IMR-90 (cell line): Measurements from ENCODE around the gene PROCR. TPM values are rescaled to one million over a fixed set of nuclear protein-coding genes. Genes with fewer than 3 reads are reported as not detected.
A peak's percentile ranks its signal among the peaks of the same experiment; 100 is the strongest.

Source experiments
- ATAC-seq: fragments of 200-7000 bp; cut with Tn5 transposase; 2 replicates; pipeline ENCODE4 v1.9.1; 2020; ENCODE audit warnings: low read depth, mild to moderate bottlenecking, moderate library complexity
- BruUV-seq: library from RNA; stranded (reverse); fragments of 400-500 nt; replicated peaks from 2 replicates; lab custom pipeline; 2021; lab: Mats Ljungman, UMichigan
- CTCF ChIA-PET: fragments of 300-600 bp; formaldehyde crosslinking; extraction: SDS; loops from one replicate; lab custom pipeline; 2021; ENCODE audit warnings: antibody characterized with exemption; lab: Yijun Ruan, JAX
- POLR2A ChIA-PET: fragments of 300-600 bp; sonication (Branson Sonifier 250); formaldehyde crosslinking; loops from one replicate; lab custom pipeline; 2022; ENCODE audit warnings: antibody characterized with exemption; ENCODE audit not compliant: unreplicated experiment; lab: Charles Lee
- DNase-seq: peaks from one replicate; pipeline ENCODE4 v3.0.0; 2013
- H2AFZ ChIP-seq: replicated peaks from 2 replicates; pipeline ENCODE3; 2013; ENCODE audit warnings: low read length, mild to moderate bottlenecking; ENCODE audit not compliant: poor library complexity
- H2AK5ac ChIP-seq: 2 replicates; pipeline ENCODE4 v1.6.1; 2013; ENCODE audit warnings: low read depth, low read length, inconsistent platforms
- H2AK9ac ChIP-seq: replicated peaks from 2 replicates; pipeline ENCODE3; 2013; ENCODE audit warnings: mild to moderate bottlenecking, low read depth, low read length, moderate library complexity; ENCODE audit not compliant: poor library complexity
- H2BK120ac ChIP-seq: 2 replicates; pipeline ENCODE4 v1.6.1; 2013; ENCODE audit warnings: low read depth, low read length, inconsistent platforms
- H2BK15ac ChIP-seq: 3 replicates; pipeline ENCODE4 v1.6.1; 2013; ENCODE audit warnings: low read depth, low read length, inconsistent platforms
- H2BK20ac ChIP-seq: 2 replicates; pipeline ENCODE4 v1.6.1; 2013; ENCODE audit warnings: low read depth, mild to moderate bottlenecking, inconsistent platforms, low read length, moderate library complexity
- H2BK5ac ChIP-seq: 2 replicates; pipeline ENCODE4 v1.6.1; 2013; ENCODE audit warnings: mild to moderate bottlenecking, low read depth, low read length, inconsistent platforms; ENCODE audit not compliant: poor library complexity, severe bottlenecking
- H3K14ac ChIP-seq: replicated peaks from 2 replicates; pipeline ENCODE4 v1.6.1; 2013; ENCODE audit warnings: low read depth, low read length, inconsistent platforms
- H3K18ac ChIP-seq: 2 replicates; pipeline ENCODE4 v1.6.1; 2013; ENCODE audit warnings: low read depth, low read length, control low read depth
- H3K23ac ChIP-seq: 2 replicates; pipeline ENCODE4 v1.6.1; 2013; ENCODE audit warnings: low read depth, low read length, inconsistent platforms
- H3K27ac ChIP-seq: 2 replicates; pipeline ENCODE4 v1.5.1; 2013; ENCODE audit warnings: mild to moderate bottlenecking, control low read depth, low read length; ENCODE audit not compliant: insufficient read depth
- H3K27me3 ChIP-seq: 2 replicates; pipeline ENCODE4 v1.6.1; 2013; ENCODE audit warnings: low read length; ENCODE audit not compliant: control insufficient read depth, insufficient read depth
- H3K36me3 ChIP-seq: 2 replicates; pipeline ENCODE4 v1.6.1; 2013; ENCODE audit warnings: low read length, mixed read lengths; ENCODE audit not compliant: control insufficient read depth, insufficient read depth
- H3K4ac ChIP-seq: 2 replicates; pipeline ENCODE4 v1.6.1; 2013; ENCODE audit warnings: low read depth, low read length, inconsistent platforms
- H3K4me1 ChIP-seq: 2 replicates; pipeline ENCODE4 v1.6.1; 2013; ENCODE audit warnings: low read length, mixed read lengths; ENCODE audit not compliant: control insufficient read depth, insufficient read depth
- H3K4me2 ChIP-seq: 2 replicates; pipeline ENCODE4 v1.6.1; 2013; ENCODE audit warnings: low read depth, mild to moderate bottlenecking, control low read depth, low read length, moderate library complexity
- H3K4me3 ChIP-seq: 2 replicates; pipeline ENCODE4 v1.5.1; 2013; ENCODE audit warnings: low read depth, mild to moderate bottlenecking, control low read depth, low read length, moderate library complexity; ENCODE audit not compliant: insufficient read depth
- H3K56ac ChIP-seq: 2 replicates; pipeline ENCODE4 v1.6.1; 2013; ENCODE audit warnings: low read length, inconsistent platforms; ENCODE audit not compliant: insufficient read depth; ENCODE audit errors: extremely low read depth
- H3K79me1 ChIP-seq, 2 experiments: 2 replicates each; pipeline ENCODE4 v1.6.1; 2013; ENCODE audit warnings: low read length in 2 of 2, inconsistent platforms in 1 of 2, low read depth in 1 of 2
- H3K9ac ChIP-seq: 2 replicates; pipeline ENCODE4 v1.6.1; 2013; ENCODE audit warnings: low read depth, low read length, control low read depth
- H3K9me1 ChIP-seq: 2 replicates; pipeline ENCODE4 v1.6.1; 2013; ENCODE audit warnings: low read length, inconsistent platforms; ENCODE audit not compliant: insufficient read depth
- H3K9me3 ChIP-seq: 2 replicates; pipeline ENCODE4 v1.6.1; 2013; ENCODE audit warnings: low read length; ENCODE audit not compliant: control insufficient read depth, insufficient read depth
- H4K20me1 ChIP-seq: 2 replicates; pipeline ENCODE4 v1.6.1; 2013; ENCODE audit warnings: low read length, inconsistent platforms; ENCODE audit not compliant: insufficient read depth
- H4K5ac ChIP-seq: 2 replicates; pipeline ENCODE4 v1.6.1; 2013; ENCODE audit warnings: mild to moderate bottlenecking, low read depth, low read length, control low read depth
- H4K8ac ChIP-seq, 2 experiments: 2 replicates each; pipeline ENCODE4 v1.6.1; 2013; ENCODE audit warnings: low read depth in 2 of 2, low read length in 2 of 2, control low read depth in 1 of 2, inconsistent platforms in 1 of 2
- H4K91ac ChIP-seq: 2 replicates; pipeline ENCODE4 v1.6.1; 2013; ENCODE audit warnings: low read depth, low read length, inconsistent platforms; ENCODE audit not compliant: insufficient read depth
- CEBPB ChIP-seq: IDR thresholded peaks from 2 replicates; pipeline ENCODE4 v1.6.1; 2012; ENCODE audit warnings: low read depth, low read length, improper control_type of control experiment
- RFX5 ChIP-seq: IDR thresholded peaks from 2 replicates; pipeline ENCODE4 v1.8.0; 2012; ENCODE audit warnings: low read depth, mild to moderate bottlenecking, low read length, moderate library complexity
- WGBS, 2 experiments: methylation state at CpG; one replicate each; pipeline versions ENCODE4 v1.1.5 to v1.1.7; 2013; ENCODE audit warnings: missing lambda C conversion rate in 2 of 2; ENCODE audit not compliant: insufficient read length in 1 of 2; ENCODE audit errors: extremely low coverage in 2 of 2; 5-methylcytosine and 5-hydroxymethylcytosine counted together
- dilution Hi-C: fragments of 300-500 bp; cut with HindIII; formaldehyde crosslinking; loops from one replicate; pipeline ENCODE4 v1.14.3; 2018; ENCODE audit warnings: low sequenced_read_pairs; ENCODE audit not compliant: unreplicated experiment
- in situ Hi-C: fragments of 300-500 bp; cut with MboI; formaldehyde crosslinking; loops from 3 replicates; pipeline ENCODE4 v1.14.3; 2019; ENCODE audit warnings: low sequenced_read_pairs, inconsistent platforms, mixed read lengths
- intact Hi-C: fragments of 100-400 bp; cut with micrococcal nuclease; formaldehyde crosslinking; loops from 2 replicates; pipeline ENCODE4 v1.10.0; 2022
- polyA plus RNA-seq, 3 experiments: library from polyadenylated mRNA; depleted of rRNA; stranded (reverse); fragments of >200 nt; gene quantifications; 2 replicates each; pipeline ENCODE4 v1.2.3, GENCODE V29; 2012; ENCODE audit warnings: low replicate concordance in 1 of 3
- total RNA-seq: library from RNA; depleted of rRNA; stranded (reverse); fragments of >200 nt; gene quantifications from 2 replicates; pipeline ENCODE4 v1.2.3, GENCODE V29; 2012

PROCR gene
- total and polyA plus RNA-seq, 2 of the 4 experiments (the other 2 are of a cell fraction) = 36.4 to 41.9 TPM

DNA sequence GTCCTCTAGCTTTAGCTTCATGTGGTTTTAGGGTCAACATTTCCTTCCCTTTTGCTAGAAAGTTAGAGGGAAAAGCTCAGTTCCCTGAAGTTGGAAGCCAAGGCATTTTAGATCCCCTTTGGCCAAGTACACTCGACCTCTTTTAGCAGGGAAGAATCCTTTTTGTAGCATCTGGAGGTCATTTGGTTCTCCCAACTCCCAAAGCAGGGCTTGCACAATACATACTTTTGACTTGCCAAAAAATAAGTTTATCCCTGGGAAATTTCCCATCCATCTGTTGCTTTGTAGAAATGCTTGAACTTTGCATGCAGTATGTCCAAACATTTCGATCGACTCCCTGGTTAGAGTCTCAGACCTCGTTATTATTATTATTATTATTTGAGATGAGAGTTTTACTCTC, 20.1 kb upstream of the PROCR start:
- peak overlapping the region; percentile 79; the same call in 1 of the 2 replicates for H3K27ac ChIP-seq
- H3K56ac ChIP-seq = no peak overlapping the region
- no peak overlapping the region for H3K4me3 ChIP-seq
- CTCF ChIA-PET = no interaction called here
- H2AK9ac ChIP-seq = no peak overlapping the region
- in situ Hi-C loops = no loop called here
- no TSS peak for BruUV-seq
- H3K4ac ChIP-seq = no peak overlapping the region
- H4K91ac ChIP-seq = no peak overlapping the region
- no peak overlapping the region for H3K14ac ChIP-seq
- H3K9ac ChIP-seq = no peak overlapping the region
- no peak overlapping the region for H2AFZ ChIP-seq
- H3K4me2 ChIP-seq = peak overlapping the region; percentile 63; the same call in 1 of the 2 replicates
- no peak overlapping the region for H2BK5ac ChIP-seq
- H2BK120ac ChIP-seq = no peak overlapping the region
- H3K9me3 ChIP-seq = no peaks in the 10 kb centered on the region
- no peak overlapping the region for H3K23ac ChIP-seq
- peak overlapping the region; percentile 34; the same call in 1 of the 2 replicates for H3K18ac ChIP-seq
- dilution Hi-C loops = no loop called here
- H2BK15ac ChIP-seq = no peak overlapping the region
- no peak overlapping the region for H4K5ac ChIP-seq
- H2BK20ac ChIP-seq = no peak overlapping the region
- no peak overlapping the region for H2AK5ac ChIP-seq
- ATAC-seq (no peak), DNase-seq (peak; percentile 41)
- no peaks in the 10 kb centered on the region for H3K9me1 ChIP-seq
- H3K79me1 ChIP-seq = peaks cover 0 to 3% of the 10 kb centered on the region in 2 experiments; a peak in 3 of 4 replicates
- WGBS, 2 experiments = no CpG with 5 or more reads among the region's 4 CpGs
- H4K8ac ChIP-seq = no peak overlapping the region
- POLR2A ChIA-PET = no interaction called here
- no peaks in the 10 kb centered on the region for H3K27me3 ChIP-seq
- H3K4me1 ChIP-seq = peaks cover 2% of the 10 kb centered on the region; the same call in 1 of the 2 replicates
- H4K20me1 ChIP-seq = no peaks in the 10 kb centered on the region
- TF ChIP-seq RFX5 (no peak), CEBPB (peak; percentile 39; the same call in 1 of the 2 replicates)
- H3K36me3 ChIP-seq = no peaks in the 10 kb centered on the region
- intact Hi-C loops = no loop called here
